ENCODE results near the gene RMND5A. TPM values are rescaled to one million over a fixed set of nuclear protein-coding genes. Genes with fewer than 3 reads are reported as not detected.
A peak's percentile ranks its signal among the peaks of the same experiment; 100 is the strongest.

Gene RMND5A
- total RNA-seq, 6 experiments from 2014 or later = 22.2 to 45.6 (median 33.8) TPM

DNA sequence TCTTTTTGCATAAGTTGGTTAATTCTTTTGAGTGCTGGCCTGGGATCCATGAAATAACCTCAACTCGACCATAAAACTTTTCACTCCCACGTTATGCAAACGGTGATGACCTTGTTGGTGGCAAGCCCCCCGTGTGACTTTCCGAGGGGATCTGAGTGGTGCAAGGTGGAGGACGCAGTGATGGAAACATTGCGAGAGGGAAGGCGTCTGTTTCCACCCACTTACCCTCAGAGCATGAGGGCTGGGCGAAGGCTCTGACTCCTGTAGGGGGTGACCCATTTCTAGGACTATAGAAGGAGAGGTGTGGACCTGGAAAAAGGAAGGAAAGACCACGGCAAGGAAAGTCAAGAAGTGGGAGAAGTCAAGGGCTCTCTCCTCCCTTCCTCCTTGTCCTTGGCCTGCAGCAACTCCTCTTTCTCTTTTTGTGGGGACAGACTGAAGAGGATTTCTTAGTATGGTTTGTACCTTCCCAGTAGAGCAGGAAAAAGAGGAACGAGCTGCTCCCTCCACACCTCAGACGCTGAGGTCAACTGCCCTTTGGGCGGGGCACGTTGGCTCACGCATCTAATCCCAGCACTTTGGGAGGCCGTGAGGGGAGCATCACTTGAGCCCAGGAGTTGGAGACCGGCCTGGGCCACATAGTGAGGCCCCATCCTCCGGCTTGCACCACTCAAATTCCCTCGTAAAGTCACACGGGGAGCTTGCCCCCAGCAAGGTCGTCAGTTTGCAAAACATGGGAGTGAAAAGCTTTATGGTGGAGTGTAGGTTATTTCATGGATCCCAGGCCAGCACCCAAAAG is 86.2 kb downstream of the RMND5A start:
- no peaks in the 10 kb centered on the region for H3K9me3 ChIP-seq
- ATAC-seq (no peak), DNase-seq (no peak)
- intact Hi-C loops (cut with DNase I) = no loop called here
- peaks cover 0 to 8% of the 10 kb centered on the region in 2 donors for H3K27me3 ChIP-seq
- H3K27ac ChIP-seq = no peak overlapping the region
- no peaks in the 10 kb centered on the region for H3K36me3 ChIP-seq
- H3K4me3 ChIP-seq = no peak overlapping the region
- H3K4me1 ChIP-seq = peaks cover 0 to 27% (median 11%) of the 10 kb centered on the region in 4 donors
- WGBS (ENCODE audit: insufficient coverage, low coverage, low lambda C conversion rate, missing lambda C conversion rate) = 65% methylated on average over 16 of the region's 21 CpGs
- TF ChIP-seq POLR2A (IDR thresholded peaks at IDR 0.05) = no peak
- TF ChIP-seq, protein P1, sequence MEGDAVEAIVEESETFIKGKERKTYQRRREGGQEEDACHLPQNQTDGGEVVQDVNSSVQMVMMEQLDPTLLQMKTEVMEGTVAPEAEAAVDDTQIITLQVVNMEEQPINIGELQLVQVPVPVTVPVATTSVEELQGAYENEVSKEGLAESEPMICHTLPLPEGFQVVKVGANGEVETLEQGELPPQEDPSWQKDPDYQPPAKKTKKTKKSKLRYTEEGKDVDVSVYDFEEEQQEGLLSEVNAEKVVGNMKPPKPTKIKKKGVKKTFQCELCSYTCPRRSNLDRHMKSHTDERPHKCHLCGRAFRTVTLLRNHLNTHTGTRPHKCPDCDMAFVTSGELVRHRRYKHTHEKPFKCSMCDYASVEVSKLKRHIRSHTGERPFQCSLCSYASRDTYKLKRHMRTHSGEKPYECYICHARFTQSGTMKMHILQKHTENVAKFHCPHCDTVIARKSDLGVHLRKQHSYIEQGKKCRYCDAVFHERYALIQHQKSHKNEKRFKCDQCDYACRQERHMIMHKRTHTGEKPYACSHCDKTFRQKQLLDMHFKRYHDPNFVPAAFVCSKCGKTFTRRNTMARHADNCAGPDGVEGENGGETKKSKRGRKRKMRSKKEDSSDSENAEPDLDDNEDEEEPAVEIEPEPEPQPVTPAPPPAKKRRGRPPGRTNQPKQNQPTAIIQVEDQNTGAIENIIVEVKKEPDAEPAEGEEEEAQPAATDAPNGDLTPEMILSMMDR (IDR thresholded peaks at IDR 0.05) = no peak

DNA sequence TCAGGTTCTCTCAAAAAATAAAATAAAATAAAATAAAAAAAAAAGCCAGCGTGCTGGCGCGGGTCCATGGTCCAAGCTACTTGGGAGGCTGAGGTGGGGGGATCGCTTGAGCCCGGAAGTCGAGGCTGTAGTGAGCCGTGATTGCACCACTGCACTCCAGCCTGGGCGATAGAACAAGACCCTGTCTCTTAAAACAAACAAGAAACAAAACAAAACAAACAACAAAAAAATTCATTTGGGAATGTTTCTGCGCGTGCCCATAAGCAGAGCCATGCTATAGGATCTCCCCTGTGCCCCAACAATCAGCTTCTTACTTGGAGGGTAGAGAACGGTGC is 87.0 kb downstream of the RMND5A start:
- DNase-seq (no peak), ATAC-seq (no peak)
- H3K9me3 ChIP-seq = no peaks in the 10 kb centered on the region
- no peaks in the 10 kb centered on the region for H3K36me3 ChIP-seq
- TF ChIP-seq, protein P1 (IDR thresholded peaks at IDR 0.05) = no peak
- TF ChIP-seq POLR2A (IDR thresholded peaks at IDR 0.05) = no peak
- intact Hi-C loops (cut with DNase I) = no loop called here
- peak overlapping the region; percentile 34 to 46 (median 38) for H3K4me3 ChIP-seq
- no peak overlapping the region for H3K27ac ChIP-seq
- H3K27me3 ChIP-seq = peaks cover 0 to 8% of the 10 kb centered on the region in 2 donors
- WGBS (ENCODE audit: insufficient coverage, low coverage, low lambda C conversion rate, missing lambda C conversion rate) = 27% methylated on average over 10 of the region's 11 CpGs
- H3K4me1 ChIP-seq = peaks cover 0 to 27% (median 11%) of the 10 kb centered on the region in 4 donors

DNA sequence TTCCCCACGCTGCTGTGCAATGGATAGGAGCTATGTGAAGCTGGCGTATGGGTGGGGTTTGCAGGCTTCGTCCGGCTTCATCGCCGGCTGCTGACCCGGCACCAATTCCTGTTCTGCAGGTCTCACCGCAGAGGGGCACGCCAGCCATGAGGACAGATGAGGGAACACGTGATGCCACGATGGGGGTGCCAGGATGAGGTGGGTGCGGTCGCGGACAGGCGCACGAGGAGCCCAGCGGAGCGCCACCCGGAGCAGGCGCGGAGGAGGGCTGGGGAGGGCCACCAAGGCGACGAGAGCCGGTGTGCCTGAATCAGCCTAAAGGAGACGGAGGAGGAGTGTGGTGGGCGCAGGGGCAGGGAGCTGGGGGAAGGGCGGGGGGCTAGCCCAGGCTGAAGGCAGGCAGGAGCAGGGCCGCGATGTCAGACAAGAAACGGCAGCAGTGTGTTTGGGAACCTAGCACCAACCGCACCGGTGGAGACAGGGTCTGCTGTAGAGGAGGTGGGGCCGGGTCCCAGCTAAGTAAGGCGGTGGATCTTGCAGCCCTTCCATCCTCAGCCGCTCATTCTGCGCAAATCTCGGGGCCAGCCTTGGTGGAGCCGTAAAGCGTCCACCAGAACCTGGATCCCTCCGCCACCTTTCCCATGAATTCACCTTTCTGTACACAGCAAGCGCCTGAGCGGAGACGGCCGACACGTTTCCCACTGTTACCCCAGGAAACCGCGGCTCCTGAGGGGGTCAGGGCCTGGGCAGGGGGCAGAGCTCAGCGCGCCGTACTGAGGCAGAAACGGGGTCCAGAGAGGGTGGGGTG is 87.6 kb downstream of the RMND5A start:
- ATAC-seq = peak; percentile 59 to 62 (median 60)
- peak in 2 of 3 donors; percentile 31 to 57 for DNase-seq
- H3K4me3 ChIP-seq = peak overlapping the region; percentile 34 to 46 (median 38)
- peaks cover 0 to 8% of the 10 kb centered on the region in 2 donors for H3K27me3 ChIP-seq
- H3K27ac ChIP-seq = no peak overlapping the region
- H3K9me3 ChIP-seq = no peaks in the 10 kb centered on the region
- 2% methylated on average over 32 of the region's 51 CpGs for WGBS (ENCODE audit: insufficient coverage, low coverage, low lambda C conversion rate, missing lambda C conversion rate)
- H3K36me3 ChIP-seq = no peaks in the 10 kb centered on the region
- peaks cover 0 to 27% (median 11%) of the 10 kb centered on the region in 4 donors for H3K4me1 ChIP-seq
- no peak for TF ChIP-seq POLR2A (IDR thresholded peaks at IDR 0.05)
- TF ChIP-seq, protein P1 (IDR thresholded peaks at IDR 0.05) = no peak
- intact Hi-C loops (cut with DNase I) = no loop called here

DNA sequence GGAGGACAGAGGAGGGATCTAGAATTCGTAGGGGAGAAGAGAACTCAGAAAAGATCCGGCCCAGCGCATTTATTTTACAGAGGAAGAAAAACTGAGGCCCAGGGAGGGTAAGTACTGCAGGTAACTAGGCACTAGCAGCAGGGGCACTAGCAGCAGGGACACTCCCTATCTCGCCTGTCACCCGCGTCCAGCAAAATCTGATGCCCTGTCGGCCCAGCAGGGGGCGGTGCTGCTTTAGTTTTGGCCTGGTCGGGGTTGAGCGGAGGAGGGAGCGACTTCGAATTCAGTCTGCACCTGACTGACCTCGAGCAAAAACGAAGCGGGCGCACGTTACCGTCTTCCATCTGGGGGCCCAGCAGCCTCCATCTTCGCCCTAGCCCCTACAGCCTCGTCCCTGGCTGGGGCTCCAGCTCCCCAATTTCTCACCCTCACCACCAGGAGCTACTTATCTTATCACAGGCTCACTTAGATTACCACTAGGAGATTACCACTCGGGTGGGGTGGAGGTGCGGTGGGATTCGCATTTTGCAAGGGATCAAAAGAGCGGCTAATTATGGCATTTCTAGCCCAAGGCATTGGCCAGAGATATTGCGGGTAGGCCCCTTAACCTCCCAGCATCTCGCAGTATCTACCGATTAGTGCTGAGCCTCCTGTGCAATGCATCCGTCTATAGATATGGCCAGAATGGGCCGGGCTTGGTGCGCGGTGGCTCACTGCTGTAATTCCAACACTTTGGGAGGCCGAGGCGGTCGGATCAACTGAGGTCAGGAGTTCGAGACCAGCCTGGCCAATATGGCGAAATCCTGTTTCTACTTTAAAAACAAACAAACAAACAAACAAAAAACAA is 88.4 kb downstream of the RMND5A start:
- Histone ChIP-seq H3K27ac (no peak overlapping the region), H3K4me1 (peaks cover 0 to 27% (median 11%) of the 10 kb centered on the region in 4 donors), H3K36me3 (no peaks in the 10 kb centered on the region), H3K4me3 (peak overlapping the region; percentile 34 to 46 (median 38)), H3K27me3 (peaks cover 0 to 8% of the 10 kb centered on the region in 2 donors), H3K9me3 (no peaks in the 10 kb centered on the region)
- ATAC-seq (peak; percentile 96 to 98 (median 98)), DNase-seq (peak; percentile 86 to 89 (median 88))
- intact Hi-C loops (cut with DNase I) = no loop called here
- no peak for TF ChIP-seq POLR2A (IDR thresholded peaks at IDR 0.05)
- TF ChIP-seq, protein P1 (IDR thresholded peaks at IDR 0.05) = peak; percentile 90 to 95 (median 92)
- 9% methylated on average over 28 of the region's 36 CpGs for WGBS (ENCODE audit: insufficient coverage, low coverage, low lambda C conversion rate, missing lambda C conversion rate)
